GM06990 (cell line): ENCODE measurements around the gene LRRC32.
A peak's percentile ranks its signal among the peaks of the same experiment; 100 is the strongest.

ENCODE experiments used
- DNase-seq: peaks from one replicate; pipeline ENCODE4 v3.0.0-alpha.2; 2011; ENCODE audit not compliant: insufficient read length; ENCODE audit errors: extremely low read depth
- H3K27me3 ChIP-seq: replicated peaks from 2 replicates; pipeline ENCODE4 v1.6.0; 2011; ENCODE audit warnings: low read length; ENCODE audit not compliant: control insufficient read depth, insufficient read depth
- H3K36me3 ChIP-seq: 2 replicates; pipeline ENCODE4 v1.5.1; 2011; ENCODE audit warnings: low read length; ENCODE audit not compliant: control insufficient read depth, insufficient read depth
- H3K4me3 ChIP-seq: replicated peaks from 2 replicates; pipeline ENCODE4 v1.5.1; 2011; ENCODE audit warnings: low read depth, mild to moderate bottlenecking, control low read depth, low read length
- CTCF ChIP-seq: IDR thresholded peaks from 2 replicates; pipeline ENCODE4 v1.5.1; 2011; ENCODE audit warnings: low read length, control low read depth, mild to moderate bottlenecking, inconsistent platforms; ENCODE audit not compliant: insufficient read depth, poor library complexity, severe bottlenecking

LRRC32 gene

DNA sequence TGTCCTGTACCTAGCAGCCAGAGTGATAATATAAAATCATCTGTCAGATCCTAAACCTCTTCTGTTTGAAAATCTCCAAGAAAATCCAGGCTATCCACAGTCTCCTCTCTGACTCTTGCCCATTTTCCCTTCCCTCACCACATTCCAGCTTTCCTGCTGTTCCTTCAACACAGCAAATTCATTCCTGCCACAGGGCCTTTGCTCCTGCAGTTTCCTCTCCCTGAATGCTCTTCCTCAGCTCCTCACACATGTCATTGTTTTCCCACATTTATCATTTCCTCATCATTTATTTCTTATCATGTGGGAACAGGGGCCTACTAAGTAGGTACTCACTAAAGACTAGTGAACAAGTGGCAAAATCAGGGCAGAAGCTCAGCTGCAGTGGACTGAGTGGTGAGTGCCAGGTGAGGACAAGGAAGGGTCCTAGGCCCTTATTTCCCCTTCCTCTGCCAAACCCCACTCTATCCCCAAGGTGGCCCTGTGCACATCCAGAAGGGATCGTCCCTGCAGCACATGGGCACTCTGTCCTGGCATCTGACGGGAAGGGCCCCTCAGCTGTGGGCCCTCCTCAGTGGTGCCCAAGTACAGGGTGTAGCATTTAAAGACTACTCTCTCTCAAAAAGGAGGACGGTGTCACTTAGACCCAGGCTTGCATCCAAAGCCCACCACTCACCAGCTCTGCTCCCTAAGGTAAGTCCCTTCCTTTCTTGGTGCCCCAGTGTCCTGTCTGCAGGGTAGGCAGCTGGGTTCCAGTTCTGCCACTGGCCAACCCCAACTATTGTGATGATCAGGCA lies 2.0 kb downstream of the LRRC32 start:
- Histone ChIP-seq H3K36me3 (no peaks in the 10 kb centered on the region), H3K4me3 (no peak overlapping the region), H3K27me3 (peaks cover 5% of the 10 kb centered on the region)
- TF ChIP-seq CTCF: no peak
- no peak for DNase-seq

GRCh38 chr11:76667856-76668255 lies 2.7 kb downstream of the LRRC32 start:
- Histone ChIP-seq H3K4me3 (no peak overlapping the region), H3K36me3 (no peaks in the 10 kb centered on the region), H3K27me3 (peaks cover 5% of the 10 kb centered on the region)
- no peak for DNase-seq
- no peak for TF ChIP-seq CTCF

DNA sequence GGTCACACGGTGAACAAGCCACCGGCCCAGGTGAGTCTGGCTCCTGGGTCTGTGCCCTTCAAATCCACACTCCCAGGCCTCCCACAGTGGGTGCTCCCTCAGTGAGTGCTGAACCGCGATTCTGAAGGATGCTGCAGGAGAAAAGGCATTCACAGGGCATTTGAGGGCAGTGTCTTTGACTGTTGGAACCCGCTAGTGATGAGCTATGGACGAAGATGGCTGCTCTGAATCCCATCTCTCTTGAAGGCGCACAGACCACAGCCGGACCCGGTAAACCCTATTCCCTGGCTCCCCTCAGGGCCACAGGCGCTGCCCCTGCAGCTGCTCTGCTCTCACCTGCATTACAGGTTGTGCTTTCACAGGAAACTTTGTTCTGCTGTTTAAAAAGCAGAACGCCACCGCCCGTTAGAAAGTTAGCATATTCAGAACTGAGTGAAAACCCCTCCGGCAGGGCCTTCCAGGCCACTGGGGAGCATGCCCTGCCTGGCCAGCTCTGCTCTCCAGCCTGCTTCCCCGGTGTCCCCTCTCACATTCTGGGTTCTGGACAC lies 3.2 kb downstream of the LRRC32 start:
- Histone ChIP-seq H3K4me3 (no peak overlapping the region), H3K36me3 (no peaks in the 10 kb centered on the region), H3K27me3 (peaks cover 5% of the 10 kb centered on the region)
- no peak for TF ChIP-seq CTCF
- DNase-seq: no peak

- no peak overlapping the region for H3K4me3 ChIP-seq
- no peak for DNase-seq
- TF ChIP-seq CTCF: no peak
- H3K27me3 ChIP-seq: peaks cover 5% of the 10 kb centered on the region
- no peaks in the 10 kb centered on the region for H3K36me3 ChIP-seq
Measured at GRCh38 chr11:76666830-76667229, 3.7 kb downstream of the LRRC32 start.

DNA sequence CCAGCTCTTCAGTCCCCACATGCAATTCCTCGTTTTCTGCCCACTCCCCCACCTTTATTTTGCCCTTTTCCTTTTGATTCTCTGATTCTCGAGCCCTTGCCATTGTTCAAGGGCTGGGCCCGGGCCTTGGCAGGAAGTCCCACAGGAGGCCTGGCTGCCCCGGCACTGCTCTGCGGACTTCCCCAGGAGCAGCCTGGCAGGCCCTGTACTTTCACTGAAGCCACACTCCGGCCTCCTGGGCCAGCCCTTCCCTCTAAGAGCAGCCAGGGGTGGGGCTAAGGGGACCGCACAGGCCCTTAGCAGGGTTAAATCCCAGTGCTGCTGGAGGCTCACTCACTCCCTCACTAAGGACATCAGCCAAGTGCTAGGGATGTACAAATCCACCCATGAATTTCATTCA lies 4.1 kb downstream of the LRRC32 start:
- TF ChIP-seq CTCF: no peak
- DNase-seq: peak; percentile 71
- H3K27me3 ChIP-seq: peaks cover 5% of the 10 kb centered on the region
- no peak overlapping the region for H3K4me3 ChIP-seq
- H3K36me3 ChIP-seq: no peaks in the 10 kb centered on the region
